Sigmoid colon (tissue), 4 donors: ENCODE results near the gene OR2C3.

Source experiments
- POLR2A ChIP-seq, 2 donors: fragments of 450-650 bp; IDR thresholded peaks; one replicate each; pipeline ENCODE4 v1.6.1; 2016; ENCODE audit warnings: antibody characterized with exemption in 2 of 2, mild to moderate bottlenecking in 2 of 2, moderate library complexity in 2 of 2
- POLR2AphosphoS5 ChIP-seq, 4 donors: sonication (generic); formaldehyde crosslinking; IDR thresholded peaks; one replicate each; pipeline ENCODE4 v1.6.1; 2017; ENCODE audit warnings: antibody characterized with exemption in 4 of 4
- TF ChIP-seq, protein P1 (sequence below), 4 experiments: fragments of 450-650 bp in 3 of 4; fragments of 200-600 bp in 1 of 4; IDR thresholded peaks; one replicate each; pipeline ENCODE4 v1.5.1; 2016 to 2019; ENCODE audit warnings: antibody characterized with exemption in 4 of 4, mild to moderate bottlenecking in 3 of 4, moderate library complexity in 2 of 4

DNA sequence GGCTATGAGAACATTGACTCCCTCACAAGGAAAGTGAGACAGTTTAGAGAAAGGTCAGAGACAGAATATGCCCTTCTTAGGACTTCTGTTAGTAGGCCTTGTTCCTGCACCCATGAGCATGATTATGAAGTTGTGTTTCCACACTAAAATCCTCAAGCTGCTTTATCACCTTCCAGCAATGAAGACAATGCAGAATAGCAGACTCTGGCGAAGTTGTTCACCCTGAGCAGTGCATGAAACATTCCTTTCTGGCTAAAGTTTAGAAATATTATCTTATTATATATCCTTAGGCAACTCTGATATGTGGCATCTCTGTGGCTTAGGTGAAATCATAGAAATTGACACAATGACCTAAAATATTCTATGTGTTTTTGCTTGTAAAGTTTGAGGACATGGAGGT is 38.0 kb upstream of the OR2C3 start:
- TF ChIP-seq, protein P1, sequence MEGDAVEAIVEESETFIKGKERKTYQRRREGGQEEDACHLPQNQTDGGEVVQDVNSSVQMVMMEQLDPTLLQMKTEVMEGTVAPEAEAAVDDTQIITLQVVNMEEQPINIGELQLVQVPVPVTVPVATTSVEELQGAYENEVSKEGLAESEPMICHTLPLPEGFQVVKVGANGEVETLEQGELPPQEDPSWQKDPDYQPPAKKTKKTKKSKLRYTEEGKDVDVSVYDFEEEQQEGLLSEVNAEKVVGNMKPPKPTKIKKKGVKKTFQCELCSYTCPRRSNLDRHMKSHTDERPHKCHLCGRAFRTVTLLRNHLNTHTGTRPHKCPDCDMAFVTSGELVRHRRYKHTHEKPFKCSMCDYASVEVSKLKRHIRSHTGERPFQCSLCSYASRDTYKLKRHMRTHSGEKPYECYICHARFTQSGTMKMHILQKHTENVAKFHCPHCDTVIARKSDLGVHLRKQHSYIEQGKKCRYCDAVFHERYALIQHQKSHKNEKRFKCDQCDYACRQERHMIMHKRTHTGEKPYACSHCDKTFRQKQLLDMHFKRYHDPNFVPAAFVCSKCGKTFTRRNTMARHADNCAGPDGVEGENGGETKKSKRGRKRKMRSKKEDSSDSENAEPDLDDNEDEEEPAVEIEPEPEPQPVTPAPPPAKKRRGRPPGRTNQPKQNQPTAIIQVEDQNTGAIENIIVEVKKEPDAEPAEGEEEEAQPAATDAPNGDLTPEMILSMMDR (IDR thresholded peaks at IDR 0.05): no peak
- no peak for TF ChIP-seq POLR2A (IDR thresholded peaks at IDR 0.05)
- no peak for TF ChIP-seq POLR2AphosphoS5 (IDR thresholded peaks at IDR 0.05)
